Cerebellar cortex (tissue), 1 donor: ENCODE measurements around the gene ADCY9.
"Not testable (repeated sequence)": the region's sequence is repeated elsewhere in the genome, so short reads cannot be mapped to it uniquely, and the experiment has no call there.

Experiments
- DNase-seq: peaks from one replicate; pipeline ENCODE4 v3.0.0-alpha.2; 2015; ENCODE audit warnings: low spot score

ADCY9 gene

GRCh38 chr16:3949946-3950342 lies 166.3 kb downstream of the ADCY9 start:
- no peak for DNase-seq

DNA sequence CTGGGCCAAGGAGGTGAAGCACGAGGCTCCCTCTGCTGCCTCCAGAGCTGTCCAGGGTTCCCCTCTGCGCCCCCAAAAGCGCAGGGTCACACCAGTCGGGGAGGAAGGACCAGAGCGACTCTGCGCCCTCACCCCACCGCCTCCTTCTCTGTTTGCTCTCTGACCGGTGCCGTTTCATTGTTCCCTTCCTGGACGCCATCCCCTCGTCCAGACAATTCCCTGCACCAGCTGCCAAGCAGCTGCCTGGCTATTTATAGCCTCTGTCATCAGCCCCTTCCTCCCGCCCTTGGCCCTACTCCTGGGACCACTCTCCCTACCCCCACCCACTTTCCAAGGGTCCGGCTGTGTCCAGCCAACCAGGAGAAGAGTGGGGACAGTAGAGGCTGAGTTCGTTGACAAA lies 167.0 kb downstream of the ADCY9 start:
- no peak for DNase-seq

GRCh38 chr16:3948378-3948995 lies 167.8 kb downstream of the ADCY9 start:
- no peak for DNase-seq

- DNase-seq = no peak
Observed at GRCh38 chr16:3946604-3947180, 169.6 kb downstream of the ADCY9 start.

GRCh38 chr16:3945751-3946603 lies 170.3 kb downstream of the ADCY9 start:
- no peak for DNase-seq

DNA sequence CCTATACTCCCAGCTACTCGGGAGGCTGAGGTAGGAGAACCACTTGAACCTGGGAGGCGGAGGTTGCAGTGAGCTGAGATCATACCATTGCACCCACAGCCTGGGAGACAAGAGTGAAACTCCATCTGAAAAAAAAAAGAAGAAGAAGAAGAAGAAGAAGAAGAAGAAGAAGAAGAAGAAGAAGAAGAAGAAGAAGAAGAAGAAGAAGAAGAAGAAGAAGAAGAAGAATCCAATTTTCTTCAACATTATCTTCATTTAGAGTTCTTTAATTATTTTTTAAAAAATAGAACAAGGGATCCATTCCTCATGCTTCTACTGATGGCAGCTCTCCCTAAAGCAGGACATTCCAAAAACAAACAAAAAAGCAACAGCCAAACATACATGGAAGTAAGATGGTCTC lies 171.8 kb downstream of the ADCY9 start:
- not testable (repeated sequence) for DNase-seq

- DNase-seq = not testable (repeated sequence)
Observed at GRCh38 chr16:3942146-3942545, 174.1 kb downstream of the ADCY9 start.

GRCh38 chr16:3938843-3939624 lies 177.2 kb downstream of the ADCY9 start:
- DNase-seq = peak; percentile 41

DNA sequence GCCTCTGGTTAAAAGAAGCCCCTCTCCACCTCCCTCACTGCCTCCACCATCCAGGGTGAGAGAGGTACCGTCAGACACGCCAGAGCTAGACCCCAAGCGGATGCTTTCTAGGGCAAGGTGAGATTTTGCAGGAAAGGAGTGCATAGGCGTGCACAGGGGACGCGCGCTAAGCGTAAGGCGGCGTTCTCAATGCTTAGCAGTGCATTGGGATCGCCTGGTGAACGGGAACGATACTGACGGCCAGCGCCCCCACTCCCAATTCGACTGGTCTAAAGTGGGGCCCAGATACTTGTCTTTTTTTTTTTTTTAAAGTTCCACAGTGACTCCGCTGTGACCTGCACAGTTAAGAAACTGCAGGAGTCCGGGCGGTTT lies 177.8 kb downstream of the ADCY9 start:
- no peak for DNase-seq

GRCh38 chr16:3937066-3937875 lies 179.0 kb downstream of the ADCY9 start:
- DNase-seq = peak; percentile 72

DNA sequence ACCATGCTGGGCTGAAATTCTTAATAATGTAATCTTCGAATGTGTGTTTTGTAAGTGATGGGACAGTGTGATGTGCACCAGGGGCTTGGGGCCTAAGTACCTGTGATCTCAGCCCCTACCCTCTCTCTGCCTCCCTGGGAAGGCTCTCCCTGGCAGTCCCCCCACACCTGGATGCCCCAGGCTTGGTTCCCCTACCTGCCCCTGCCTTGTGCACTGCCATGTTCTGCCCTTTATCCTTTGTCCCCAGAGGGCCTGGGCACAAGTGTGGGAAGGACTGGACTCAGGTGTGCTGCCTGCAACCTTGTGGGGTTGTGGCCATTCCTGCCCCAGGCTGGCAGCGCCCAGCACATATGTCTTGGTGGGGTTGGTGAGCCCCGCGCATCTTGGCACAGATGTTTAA lies 180.3 kb downstream of the ADCY9 start:
- no peak for DNase-seq

- no peak for DNase-seq
Observed at GRCh38 chr16:3934491-3935181, 181.6 kb downstream of the ADCY9 start.

DNA sequence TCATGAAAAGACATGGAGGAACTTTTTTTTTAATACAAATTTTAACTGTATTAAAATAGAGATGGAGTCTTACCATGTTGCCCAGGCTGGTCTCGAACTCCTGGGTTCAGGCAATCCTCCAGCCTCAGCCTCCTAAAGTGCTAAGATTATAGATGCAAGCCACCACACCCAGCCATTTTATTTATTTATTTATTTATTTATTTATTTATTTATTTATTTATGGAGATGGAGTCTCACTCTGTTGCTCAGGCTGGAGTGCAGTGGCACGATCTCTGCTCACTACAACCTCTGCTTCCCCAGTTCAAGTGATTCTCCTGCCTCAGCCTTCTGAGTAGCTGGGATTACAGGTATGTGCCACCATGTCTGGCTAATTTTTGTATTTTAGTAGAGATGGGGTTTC lies 189.1 kb downstream of the ADCY9 start:
- not testable (repeated sequence) for DNase-seq

GRCh38 chr16:3924763-3925162 lies 191.5 kb downstream of the ADCY9 start:
- no peak for DNase-seq

DNA sequence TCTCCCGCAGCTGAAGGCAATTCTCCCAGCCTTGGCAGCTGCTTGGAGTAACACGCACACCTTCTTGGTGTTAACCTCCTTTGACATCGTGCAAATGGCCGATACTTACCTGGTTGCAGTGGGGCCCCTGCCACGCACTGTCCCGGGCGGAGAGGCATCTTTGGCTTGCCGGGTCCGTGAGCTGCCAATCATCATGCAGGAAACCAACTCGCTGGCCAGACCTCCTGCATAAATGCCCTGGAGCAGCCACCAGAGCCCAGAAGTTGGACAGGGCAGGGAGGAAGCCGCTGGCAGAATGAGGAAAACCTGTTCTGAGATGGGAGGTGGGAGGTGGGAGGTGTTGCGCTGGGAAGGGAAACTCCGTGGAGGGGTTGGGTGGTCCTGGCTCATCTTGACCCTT lies 194.0 kb downstream of the ADCY9 start:
- no peak for DNase-seq

- DNase-seq = no peak
Observed at GRCh38 chr16:3920206-3920605, 196.0 kb downstream of the ADCY9 start.

GRCh38 chr16:3919413-3919812 lies 196.8 kb downstream of the ADCY9 start:
- no peak for DNase-seq

DNA sequence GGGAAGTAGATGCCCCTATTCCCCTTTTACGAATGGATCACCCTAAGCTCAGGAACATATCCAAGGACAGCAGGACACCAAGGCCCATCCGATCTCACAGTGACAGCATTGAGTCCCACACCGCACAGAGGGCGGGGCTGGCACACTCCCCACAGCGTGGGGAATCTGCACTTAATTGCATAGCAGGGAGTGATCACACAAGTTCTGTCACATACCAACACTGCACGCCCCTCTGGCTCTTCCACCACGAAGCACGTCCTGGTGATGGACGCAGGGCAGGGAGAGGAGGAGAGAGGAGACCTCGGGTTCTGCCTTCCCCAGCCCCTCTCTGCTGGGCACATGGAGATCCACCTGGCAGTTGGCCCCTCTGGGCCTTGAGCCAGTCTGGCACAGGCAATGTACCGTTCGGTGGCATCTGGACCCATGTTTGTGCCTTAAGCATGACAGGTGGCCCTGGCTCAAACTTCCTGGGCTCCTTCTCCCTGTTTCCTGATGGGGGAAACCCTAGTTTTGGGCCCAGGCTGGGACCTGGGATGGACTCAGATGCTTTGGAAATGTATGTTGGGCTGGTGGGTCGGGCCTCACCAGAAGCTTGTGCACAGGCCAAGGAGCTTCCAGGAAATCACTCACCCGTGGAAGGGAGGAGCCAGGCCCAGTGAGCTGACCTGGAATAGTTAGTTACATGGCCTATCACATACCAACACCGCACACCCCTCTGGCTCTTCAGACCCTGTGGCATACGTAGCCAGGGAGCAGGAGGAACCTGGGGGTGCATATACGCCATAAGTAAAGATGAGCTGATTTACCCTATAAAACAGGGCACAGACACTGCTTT lies 200.6 kb downstream of the ADCY9 start:
- no peak for DNase-seq

GRCh38 chr16:3912897-3913296 lies 203.3 kb downstream of the ADCY9 start:
- no peak for DNase-seq
